CD14-positive monocyte (primary cell): Measurements from ENCODE around the gene PRKAR1B. TPM values are rescaled to one million over a fixed set of nuclear protein-coding genes. Genes with fewer than 3 reads are reported as not detected.

Experiments
- DNase-seq, 3 donors: peaks; one replicate each; pipeline ENCODE4 v3.0.0-alpha.2; 2011 to 2022
- H2AFZ ChIP-seq: 2 replicates; pipeline ENCODE4 v1.6.0; 2012; ENCODE audit warnings: mild to moderate bottlenecking, low read depth, low read length, inconsistent platforms; ENCODE audit not compliant: insufficient read depth, poor library complexity, severe bottlenecking
- H3K27ac ChIP-seq, 2 donors: 1 replicate in 1 of 2; 2 replicates in 1 of 2; pipeline ENCODE4 v1.5.1; 2012 to 2013; ENCODE audit warnings: low read length in 2 of 2, control low read depth in 1 of 2, inconsistent platforms in 1 of 2, low read depth in 1 of 2, mild to moderate bottlenecking in 1 of 2
- H3K27me3 ChIP-seq, 2 donors: one replicate each; pipeline versions ENCODE4 v1.6.0 to v1.6.1; 2011 to 2013; ENCODE audit warnings: low read length in 2 of 2; ENCODE audit not compliant: control insufficient read depth in 2 of 2, insufficient read depth in 2 of 2
- H3K36me3 ChIP-seq, 2 donors: replicated peaks in 1 of 2; 1 replicate in 1 of 2; 2 replicates in 1 of 2; pipeline versions ENCODE4 v1.5.1 to v1.6.1; 2012 to 2013; ENCODE audit warnings: low read length in 2 of 2, control low read depth in 1 of 2, inconsistent platforms in 1 of 2, mild to moderate bottlenecking in 1 of 2; ENCODE audit not compliant: insufficient read depth in 2 of 2, control insufficient read depth in 1 of 2
- H3K4me1 ChIP-seq, 2 donors: 1 replicate in 1 of 2; 2 replicates in 1 of 2; pipeline versions ENCODE4 v1.5.1 to v1.6.1; 2012 to 2013; ENCODE audit warnings: low read length in 2 of 2, control low read depth in 1 of 2, inconsistent platforms in 1 of 2, mild to moderate bottlenecking in 1 of 2, moderate library complexity in 1 of 2; ENCODE audit not compliant: insufficient read depth in 2 of 2, control insufficient read depth in 1 of 2
- H3K4me2 ChIP-seq: replicated peaks from 2 replicates; pipeline ENCODE3; 2012; ENCODE audit warnings: low read length, moderate library complexity, mild to moderate bottlenecking; ENCODE audit not compliant: poor library complexity, severe bottlenecking; ENCODE audit errors: extremely low read depth
- H3K4me3 ChIP-seq, 3 experiments: fragments of 200-600 bp in 1 of 3; sonication (generic) in 1 of 3; replicated peaks in 1 of 3; 1 replicate in 2 of 3; 2 replicates in 1 of 3; pipeline ENCODE4 v1.5.1; 2011 to 2013; ENCODE audit warnings: low read length in 3 of 3, mild to moderate bottlenecking in 3 of 3, control low read depth in 2 of 3, low read depth in 2 of 3, inconsistent platforms in 1 of 3, moderate library complexity in 1 of 3
- H3K79me2 ChIP-seq: 2 replicates; pipeline ENCODE4 v1.6.0; 2012; ENCODE audit warnings: mild to moderate bottlenecking, control low read depth, inconsistent platforms, low read length, moderate library complexity; ENCODE audit not compliant: insufficient read depth
- H3K9ac ChIP-seq: 2 replicates; pipeline ENCODE4 v1.6.0; 2017; ENCODE audit warnings: low read length, mild to moderate bottlenecking; ENCODE audit not compliant: insufficient read depth, poor library complexity, severe bottlenecking
- H3K9me3 ChIP-seq, 2 donors: replicated peaks in 1 of 2; 1 replicate in 1 of 2; 2 replicates in 1 of 2; pipeline versions ENCODE4 v1.5.1 to v1.6.1; 2012 to 2013; ENCODE audit warnings: low read length in 2 of 2, control low read depth in 1 of 2; ENCODE audit not compliant: control insufficient read depth in 1 of 2, insufficient read depth in 1 of 2
- H4K20me1 ChIP-seq: 2 replicates; pipeline ENCODE4 v1.6.0; 2012; ENCODE audit warnings: mild to moderate bottlenecking, low read length, control low read depth, moderate library complexity; ENCODE audit not compliant: insufficient read depth
- H3K27ac Mint-ChIP-seq, 7 donors: one replicate each; pipeline ENCODE4 v1.8.0; 2020; ENCODE audit warnings: mild to moderate bottlenecking in 7 of 7, mixed read lengths in 7 of 7, moderate library complexity in 6 of 7, inconsistent platforms in 2 of 7
- H3K27me3 Mint-ChIP-seq, 3 donors: one replicate each; pipeline ENCODE4 v1.8.0; 2021 to 2022; ENCODE audit warnings: low read depth in 3 of 3, mild to moderate bottlenecking in 3 of 3, mixed read lengths in 3 of 3, moderate library complexity in 3 of 3, inconsistent platforms in 1 of 3
- H3K36me3 Mint-ChIP-seq, 2 donors: one replicate each; pipeline ENCODE4 v1.8.0; 2020; ENCODE audit warnings: mixed read lengths in 2 of 2, inconsistent platforms in 1 of 2, mild to moderate bottlenecking in 1 of 2
- H3K4me1 Mint-ChIP-seq: one replicate; pipeline ENCODE4 v1.8.0; 2020; ENCODE audit warnings: mild to moderate bottlenecking, mixed read lengths
- H3K4me3 Mint-ChIP-seq, 2 donors: one replicate each; pipeline ENCODE4 v1.8.0; 2020; ENCODE audit warnings: mild to moderate bottlenecking in 2 of 2, mixed read lengths in 2 of 2, moderate library complexity in 1 of 2
- H3K9me3 Mint-ChIP-seq, 7 donors: one replicate each; pipeline ENCODE4 v1.8.0; 2020 to 2022; ENCODE audit warnings: mixed read lengths in 7 of 7, mild to moderate bottlenecking in 6 of 7, moderate library complexity in 6 of 7, inconsistent platforms in 2 of 7
- WGBS: methylation state at CpG from one replicate; pipeline ENCODE4 v1.1.5; 2013; ENCODE audit warnings: missing lambda C conversion rate; ENCODE audit not compliant: insufficient coverage; 5-methylcytosine and 5-hydroxymethylcytosine counted together
- intact Hi-C, 2 donors: fragments of 100-400 bp; cut with micrococcal nuclease; formaldehyde crosslinking; loops; one replicate each; pipeline versions ENCODE4 v1.15.0 to v1.15.1; 2023
- polyA plus RNA-seq, 3 donors: library from polyadenylated mRNA; depleted of rRNA in 1 of 3; unstranded in 2 of 3; stranded (reverse) in 1 of 3; fragments of 300-500 nt in 2 of 3; fragments of >200 nt in 1 of 3; fragmentation: Illumina TruSeq in 2 of 3; gene quantifications; 1 replicate in 2 of 3; 2 replicates in 1 of 3; pipeline ENCODE4 v1.2.3, GENCODE V29; 2012 to 2021
- TF ChIP-seq, protein P1 (sequence below): fragments of 200-600 bp; IDR thresholded peaks from one replicate; pipeline ENCODE4 v1.8.0; 2022; ENCODE audit warnings: antibody characterized with exemption, mild to moderate bottlenecking

The PRKAR1B gene
- polyA plus RNA-seq, 3 donors, result 0.94 to 2.1 (median 1.1) TPM

GRCh38 chr7:757741-758163, 30.7 kb upstream of the PRKAR1B start:
- H4K20me1 ChIP-seq, result no peaks in the 10 kb centered on the region
- no peak for DNase-seq
- no peaks in the 10 kb centered on the region for H3K27me3 ChIP-seq
- H3K36me3 Mint-ChIP-seq, result peaks cover 43 to 70% of the 10 kb centered on the region in 2 donors
- no peak overlapping the region for H3K4me2 ChIP-seq
- no peaks in the 10 kb centered on the region for H3K9me3 ChIP-seq
- no peaks in the 10 kb centered on the region for H3K4me1 Mint-ChIP-seq
- H3K9ac ChIP-seq, result no peak overlapping the region
- no peaks in the 10 kb centered on the region for H3K4me1 ChIP-seq
- H3K4me3 ChIP-seq, result no peak overlapping the region
- no peaks in the 10 kb centered on the region for H3K9me3 Mint-ChIP-seq
- no peak overlapping the region for H3K4me3 Mint-ChIP-seq
- H3K27ac ChIP-seq, result no peak overlapping the region
- TF ChIP-seq, protein P1, sequence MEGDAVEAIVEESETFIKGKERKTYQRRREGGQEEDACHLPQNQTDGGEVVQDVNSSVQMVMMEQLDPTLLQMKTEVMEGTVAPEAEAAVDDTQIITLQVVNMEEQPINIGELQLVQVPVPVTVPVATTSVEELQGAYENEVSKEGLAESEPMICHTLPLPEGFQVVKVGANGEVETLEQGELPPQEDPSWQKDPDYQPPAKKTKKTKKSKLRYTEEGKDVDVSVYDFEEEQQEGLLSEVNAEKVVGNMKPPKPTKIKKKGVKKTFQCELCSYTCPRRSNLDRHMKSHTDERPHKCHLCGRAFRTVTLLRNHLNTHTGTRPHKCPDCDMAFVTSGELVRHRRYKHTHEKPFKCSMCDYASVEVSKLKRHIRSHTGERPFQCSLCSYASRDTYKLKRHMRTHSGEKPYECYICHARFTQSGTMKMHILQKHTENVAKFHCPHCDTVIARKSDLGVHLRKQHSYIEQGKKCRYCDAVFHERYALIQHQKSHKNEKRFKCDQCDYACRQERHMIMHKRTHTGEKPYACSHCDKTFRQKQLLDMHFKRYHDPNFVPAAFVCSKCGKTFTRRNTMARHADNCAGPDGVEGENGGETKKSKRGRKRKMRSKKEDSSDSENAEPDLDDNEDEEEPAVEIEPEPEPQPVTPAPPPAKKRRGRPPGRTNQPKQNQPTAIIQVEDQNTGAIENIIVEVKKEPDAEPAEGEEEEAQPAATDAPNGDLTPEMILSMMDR, result no peak
- H3K79me2 ChIP-seq, result no peaks in the 10 kb centered on the region
- H3K36me3 ChIP-seq, result peaks cover 23 to 59% of the 10 kb centered on the region in 2 donors
- no peak overlapping the region for H2AFZ ChIP-seq
- H3K27ac Mint-ChIP-seq, result no peak overlapping the region
- peaks cover 0 to under 1% (median 0%) of the 10 kb centered on the region in 3 donors for H3K27me3 Mint-ChIP-seq
- intact Hi-C loops, result no loop called here
- WGBS, result 98% methylated on average over 12 of the region's 19 CpGs

DNA sequence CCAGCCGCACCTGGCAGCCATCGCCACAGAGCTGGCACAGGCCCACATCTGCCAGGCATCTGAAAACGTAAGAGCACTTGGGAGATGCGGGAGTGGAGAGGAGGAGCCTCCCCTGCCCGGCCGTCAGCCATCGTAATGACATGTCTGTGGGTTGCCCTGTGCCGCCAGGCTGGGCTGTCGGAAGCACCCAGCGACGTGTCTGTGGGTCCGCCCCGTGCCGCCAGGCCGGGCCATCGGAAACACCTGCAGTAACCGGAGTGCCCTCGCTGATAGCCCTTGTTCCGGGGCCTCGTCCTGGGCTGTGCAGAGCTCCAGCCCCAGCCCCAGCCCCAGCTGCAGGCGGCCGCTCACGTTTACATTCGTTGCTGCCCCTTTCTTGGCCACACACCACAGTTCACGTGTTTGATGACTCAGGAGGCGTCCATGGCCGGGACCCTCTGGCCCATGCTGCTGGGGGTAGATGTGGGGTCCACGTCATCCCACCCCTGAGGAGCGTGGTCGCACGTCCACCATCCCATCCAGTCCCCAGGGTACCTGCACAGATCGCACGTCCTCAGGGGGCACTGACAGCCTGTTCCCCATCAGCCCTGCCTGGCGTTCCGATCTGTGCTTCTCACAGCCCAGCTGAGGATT, 30.0 kb upstream of the PRKAR1B start:
- no peak overlapping the region for H3K27ac Mint-ChIP-seq
- H4K20me1 ChIP-seq, result no peaks in the 10 kb centered on the region
- 98% methylated on average over 30 of the region's 35 CpGs for WGBS
- no peak overlapping the region for H3K4me2 ChIP-seq
- intact Hi-C loops, result no loop called here
- peaks cover 23 to 59% of the 10 kb centered on the region in 2 donors for H3K36me3 ChIP-seq
- no peak for DNase-seq
- H3K27ac ChIP-seq, result no peak overlapping the region
- no peaks in the 10 kb centered on the region for H3K27me3 Mint-ChIP-seq
- TF ChIP-seq, protein P1, result no peak
- H3K27me3 ChIP-seq, result no peaks in the 10 kb centered on the region
- H3K4me3 Mint-ChIP-seq, result no peak overlapping the region
- no peaks in the 10 kb centered on the region for H3K4me1 Mint-ChIP-seq
- peaks cover 45 to 65% of the 10 kb centered on the region in 2 donors for H3K36me3 Mint-ChIP-seq
- no peak overlapping the region for H2AFZ ChIP-seq
- H3K9me3 Mint-ChIP-seq, result peaks cover 0 to 4% (median 0%) of the 10 kb centered on the region in 7 donors
- H3K79me2 ChIP-seq, result no peaks in the 10 kb centered on the region
- H3K9ac ChIP-seq, result no peak overlapping the region
- H3K9me3 ChIP-seq, result peaks cover 0 to 4% of the 10 kb centered on the region in 2 donors
- no peaks in the 10 kb centered on the region for H3K4me1 ChIP-seq
- H3K4me3 ChIP-seq, result no peak overlapping the region
